A673 (cell line): ENCODE measurements around the gene NARF.

Source experiments
- CTCF ChIP-seq: fragments of 300-800, 200-600 bp; sonication (generic); conservative IDR thresholded peaks from 2 replicates; pipeline ENCODE4 v1.5.1; 2017; ENCODE audit warnings: low read depth, mild to moderate bottlenecking, antibody characterized with exemption, low read length, moderate library complexity, mixed read lengths
- EZH2 ChIP-seq: fragments of 200-600 bp; sonication (generic); IDR thresholded peaks from 2 replicates; pipeline ENCODE4 v1.6.1; 2017; ENCODE audit warnings: borderline replicate concordance, low read depth, mild to moderate bottlenecking, mixed read lengths, antibody characterized with exemption, low read length; ENCODE audit not compliant: poor library complexity, severe bottlenecking

DNA sequence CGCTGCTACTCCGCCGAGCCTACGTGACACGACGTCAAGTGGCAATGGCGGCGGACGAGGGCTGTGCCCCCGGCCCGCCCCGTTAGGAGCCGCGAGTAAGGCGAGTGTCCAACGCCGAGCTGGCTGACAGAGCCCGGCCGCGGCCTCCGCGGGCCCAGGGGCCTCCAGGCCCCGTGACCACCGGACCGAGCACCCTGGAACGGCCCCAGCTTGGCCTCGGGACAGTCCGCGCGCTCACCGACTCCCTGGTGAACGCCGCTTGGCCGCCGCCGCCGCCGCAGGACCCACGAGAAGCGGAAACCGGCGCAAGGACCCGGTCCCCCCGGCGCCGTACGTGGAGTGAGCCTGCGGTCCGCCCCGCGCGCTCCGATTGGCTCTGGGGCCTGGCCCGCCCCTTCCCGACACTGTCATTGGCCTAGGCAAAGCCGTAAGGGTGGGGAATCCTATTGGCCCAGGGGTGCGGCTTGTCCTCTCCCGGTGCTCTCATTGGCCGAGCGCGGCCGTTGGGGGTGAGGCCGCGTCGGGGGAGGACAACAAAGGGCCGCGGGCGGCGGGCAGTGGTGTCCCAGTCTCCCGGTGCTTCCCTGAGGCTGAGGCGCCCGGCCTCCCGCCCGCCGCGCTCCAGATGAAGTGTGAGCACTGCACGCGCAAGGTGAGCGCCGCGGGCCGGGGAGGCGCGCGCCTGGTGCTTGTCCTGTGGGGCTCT is at the start of gene NARF:
- TF ChIP-seq CTCF (no peak), EZH2 (no peak)
